HCT116 (cell line): ENCODE data around the gene RECQL5.

Experiments used
- ATF3 ChIP-seq: IDR thresholded peaks from 2 replicates; pipeline ENCODE4 v1.6.1; 2012
- CEBPB ChIP-seq: IDR thresholded peaks from 2 replicates; pipeline ENCODE4 v1.6.1; 2012; ENCODE audit warnings: low read depth
- CTCF ChIP-seq, 3 experiments: fragments of 200-600 bp in 1 of 3; sonication (generic) in 1 of 3; IDR thresholded peaks in 2 of 3; conservative IDR thresholded peaks in 1 of 3; 2 replicates each; pipeline ENCODE4 v1.5.1; 2012 to 2017; ENCODE audit warnings: low read depth in 2 of 3, low read length in 2 of 3, antibody characterized with exemption in 1 of 3, borderline replicate concordance in 1 of 3, control low read depth in 1 of 3, mild to moderate bottlenecking in 1 of 3, mixed read lengths in 1 of 3, mixed run types in 1 of 3, moderate library complexity in 1 of 3; ENCODE audit not compliant: insufficient read depth in 1 of 3
- EZH2 ChIP-seq: fragments of 200-600 bp; sonication (generic); IDR thresholded peaks from 2 replicates; pipeline ENCODE4 v1.6.1; 2017; ENCODE audit warnings: antibody characterized with exemption, mixed run types
- EZH2phosphoT487 ChIP-seq: fragments of 200-600 bp; IDR thresholded peaks from 2 replicates; pipeline ENCODE4 v1.6.1; 2018; ENCODE audit warnings: antibody characterized with exemption, borderline replicate concordance
- POLR2A ChIP-seq: IDR thresholded peaks from 2 replicates; pipeline ENCODE4 v1.7.0; 2011; ENCODE audit warnings: borderline replicate concordance; ENCODE audit not compliant: insufficient read depth, insufficient read length; ENCODE audit errors: extremely low read depth
- POLR2AphosphoS5 ChIP-seq: IDR thresholded peaks from 2 replicates; pipeline ENCODE4 v1.6.1; 2011; ENCODE audit warnings: mild to moderate bottlenecking, low read depth, low read length, moderate library complexity
- RAD21 ChIP-seq: IDR thresholded peaks from 2 replicates; pipeline ENCODE4 v1.6.1; 2012; ENCODE audit warnings: low read depth, mild to moderate bottlenecking
- SP1 ChIP-seq: IDR thresholded peaks from 2 replicates; pipeline ENCODE4 v1.6.1; 2012; ENCODE audit warnings: low read depth
- SRF ChIP-seq: IDR thresholded peaks from 2 replicates; pipeline ENCODE4 v1.6.1; 2012; ENCODE audit warnings: low read depth
- ZBTB33 ChIP-seq: IDR thresholded peaks from 2 replicates; pipeline ENCODE4 v1.6.1; 2011; ENCODE audit warnings: mild to moderate bottlenecking, low read length, moderate library complexity; ENCODE audit not compliant: insufficient replicate concordance; ENCODE audit errors: extremely low read depth
- ZFX ChIP-seq: fragments of 450-650 bp; IDR thresholded peaks from 2 replicates; pipeline ENCODE4 v1.6.1; 2017
- TF ChIP-seq, protein P1 (sequence below): IDR thresholded peaks from 2 replicates; pipeline ENCODE4 v1.6.1; 2012
- TF ChIP-seq, protein P2 (sequence below): IDR thresholded peaks from 2 replicates; pipeline ENCODE4 v1.6.1; 2012; ENCODE audit warnings: low read depth

DNA sequence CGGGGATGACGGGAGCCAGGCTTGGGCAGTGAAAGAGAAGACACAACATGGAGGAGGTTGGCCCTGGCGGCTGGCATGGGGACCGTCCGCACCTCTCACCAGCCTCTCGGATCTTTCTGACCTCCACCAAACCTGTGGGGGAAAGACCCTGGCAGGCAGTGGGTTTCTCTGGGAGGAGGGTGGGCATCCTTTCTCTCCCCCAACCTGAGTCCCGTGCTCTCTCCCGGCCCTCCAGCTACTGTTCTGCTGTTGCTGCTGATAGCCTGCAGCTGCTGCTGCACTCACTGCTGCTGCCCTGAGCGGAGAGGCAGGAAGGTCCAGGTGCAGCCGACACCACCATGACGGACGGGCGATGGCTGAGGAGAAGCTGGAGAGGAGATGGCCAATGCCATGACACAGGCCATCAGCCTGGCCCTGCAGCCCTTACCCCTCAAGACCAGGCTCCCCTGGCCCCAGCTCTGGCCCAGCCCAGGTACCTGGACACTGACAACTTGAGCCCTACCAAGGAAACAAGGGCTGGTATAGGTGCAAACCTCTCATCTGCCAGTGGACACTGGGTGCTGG lies 26.3 kb downstream of the RECQL5 start:
- no peak for TF ChIP-seq CTCF (IDR thresholded peaks at IDR 0.05 in 2 of 3, conservative IDR thresholded peaks at IDR 0.05 in 1 of 3; ENCODE audit: borderline replicate concordance in 1 of 3, insufficient read depth in 1 of 3, low read depth in 2 of 3, low read length in 2 of 3)
- TF ChIP-seq POLR2A: no peak
- TF ChIP-seq EZH2: no peak
- TF ChIP-seq ZFX: no peak
- no peak for TF ChIP-seq CEBPB
- TF ChIP-seq ATF3: no peak
- TF ChIP-seq RAD21: no peak
- TF ChIP-seq ZBTB33: no peak
- TF ChIP-seq POLR2AphosphoS5: no peak
- TF ChIP-seq, protein P1, sequence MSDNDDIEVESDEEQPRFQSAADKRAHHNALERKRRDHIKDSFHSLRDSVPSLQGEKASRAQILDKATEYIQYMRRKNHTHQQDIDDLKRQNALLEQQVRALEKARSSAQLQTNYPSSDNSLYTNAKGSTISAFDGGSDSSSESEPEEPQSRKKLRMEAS: no peak
- TF ChIP-seq EZH2phosphoT487: no peak
- TF ChIP-seq SRF: no peak
- TF ChIP-seq, protein P2, sequence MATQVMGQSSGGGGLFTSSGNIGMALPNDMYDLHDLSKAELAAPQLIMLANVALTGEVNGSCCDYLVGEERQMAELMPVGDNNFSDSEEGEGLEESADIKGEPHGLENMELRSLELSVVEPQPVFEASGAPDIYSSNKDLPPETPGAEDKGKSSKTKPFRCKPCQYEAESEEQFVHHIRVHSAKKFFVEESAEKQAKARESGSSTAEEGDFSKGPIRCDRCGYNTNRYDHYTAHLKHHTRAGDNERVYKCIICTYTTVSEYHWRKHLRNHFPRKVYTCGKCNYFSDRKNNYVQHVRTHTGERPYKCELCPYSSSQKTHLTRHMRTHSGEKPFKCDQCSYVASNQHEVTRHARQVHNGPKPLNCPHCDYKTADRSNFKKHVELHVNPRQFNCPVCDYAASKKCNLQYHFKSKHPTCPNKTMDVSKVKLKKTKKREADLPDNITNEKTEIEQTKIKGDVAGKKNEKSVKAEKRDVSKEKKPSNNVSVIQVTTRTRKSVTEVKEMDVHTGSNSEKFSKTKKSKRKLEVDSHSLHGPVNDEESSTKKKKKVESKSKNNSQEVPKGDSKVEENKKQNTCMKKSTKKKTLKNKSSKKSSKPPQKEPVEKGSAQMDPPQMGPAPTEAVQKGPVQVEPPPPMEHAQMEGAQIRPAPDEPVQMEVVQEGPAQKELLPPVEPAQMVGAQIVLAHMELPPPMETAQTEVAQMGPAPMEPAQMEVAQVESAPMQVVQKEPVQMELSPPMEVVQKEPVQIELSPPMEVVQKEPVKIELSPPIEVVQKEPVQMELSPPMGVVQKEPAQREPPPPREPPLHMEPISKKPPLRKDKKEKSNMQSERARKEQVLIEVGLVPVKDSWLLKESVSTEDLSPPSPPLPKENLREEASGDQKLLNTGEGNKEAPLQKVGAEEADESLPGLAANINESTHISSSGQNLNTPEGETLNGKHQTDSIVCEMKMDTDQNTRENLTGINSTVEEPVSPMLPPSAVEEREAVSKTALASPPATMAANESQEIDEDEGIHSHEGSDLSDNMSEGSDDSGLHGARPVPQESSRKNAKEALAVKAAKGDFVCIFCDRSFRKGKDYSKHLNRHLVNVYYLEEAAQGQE: no peak
- no peak for TF ChIP-seq SP1
